ENCODE measurements around the gene DYNC1I1. TPM values are rescaled to one million over a fixed set of nuclear protein-coding genes. Genes with fewer than 3 reads are reported as not detected.

DYNC1I1 gene
- total RNA-seq, 1 experiment from 2014 or later, result 3.2 TPM

GRCh38 chr7:96055717-96056116 lies 283.4 kb downstream of the DYNC1I1 start:
- no peak overlapping the region for H2AFZ ChIP-seq (ENCODE audit: low read length)
- no peak overlapping the region for H4K91ac ChIP-seq (ENCODE audit: insufficient read length, low read depth, low read length)
- H3K23me2 ChIP-seq (ENCODE audit: insufficient read length, low read depth, low read length, poor library complexity, severe bottlenecking), result no peaks in the 10 kb centered on the region
- H2BK120ac ChIP-seq (ENCODE audit: low read depth, low read length, poor library complexity, severe bottlenecking), result no peak overlapping the region
- no peak overlapping the region for H4K5ac ChIP-seq (ENCODE audit: insufficient read length, low read depth, low read length)
- Mint-ChIP-seq H3K4me1 (peaks cover 0 to under 1% of the 10 kb centered on the region in 2 experiments; a peak in 1 of 4 replicates), H3K9me3 (no peaks in the 10 kb centered on the region), H3K27ac (no peak overlapping the region), H3K36me3 (ENCODE audit: insufficient read depth in 1 of 3, low read depth in 3 of 3) (no peaks in the 10 kb centered on the region), H3K4me3 (no peak overlapping the region), H3K27me3 (ENCODE audit: low read depth) (0 out of 2 replicates have a peak, but pooled peaks cover under 1% of the 10 kb centered on the region)
- no peak overlapping the region for H3T11ph ChIP-seq (ENCODE audit: low read length)
- H2BK5ac ChIP-seq (ENCODE audit: insufficient read length, low read length), result no peak overlapping the region
- no peaks in the 10 kb centered on the region for H4K20me1 ChIP-seq (ENCODE audit: control insufficient read depth, insufficient read depth, insufficient read length)
- H3K14ac ChIP-seq (ENCODE audit: insufficient read depth, low read length), result no peak overlapping the region
- H3K9ac ChIP-seq (ENCODE audit: extremely low read depth, insufficient read length, low read length), result no peak overlapping the region
- no peak overlapping the region for H3K23ac ChIP-seq (ENCODE audit: insufficient read length, low read depth, low read length)
- no peaks in the 10 kb centered on the region for H3K4me1 ChIP-seq (ENCODE audit: insufficient read depth, low read length)
- H2BK20ac ChIP-seq (ENCODE audit: low read depth, low read length, poor library complexity, severe bottlenecking), result no peak overlapping the region
- no peak overlapping the region for H4K8ac ChIP-seq (replicated peaks; ENCODE audit: insufficient read length, low read depth, low read length)
- no peaks in the 10 kb centered on the region for H3K9me3 ChIP-seq (ENCODE audit: control insufficient read depth, low read depth, low read length)
- no peaks in the 10 kb centered on the region for H3K27me3 ChIP-seq (ENCODE audit: insufficient read depth, low read length)
- no peak overlapping the region for H2AK5ac ChIP-seq (ENCODE audit: insufficient read length, low read length)
- no peak overlapping the region for H3K27ac ChIP-seq (ENCODE audit: insufficient read length, low read depth, low read length)
- no peaks in the 10 kb centered on the region for H3K79me1 ChIP-seq (ENCODE audit: insufficient read depth, low read depth, low read length, poor library complexity, severe bottlenecking)
- no peak overlapping the region for H3K4ac ChIP-seq (ENCODE audit: low read depth, low read length)
- H3K79me2 ChIP-seq (ENCODE audit: insufficient read depth, low read length), result no peaks in the 10 kb centered on the region
- no peak overlapping the region for H3K4me2 ChIP-seq (ENCODE audit: insufficient read depth, insufficient read length, low read length)
- H3K56ac ChIP-seq (ENCODE audit: insufficient read length, low read depth, low read length), result no peak overlapping the region
- WGBS (ENCODE audit: extremely low coverage, insufficient read length, low lambda C conversion rate), result no CpG with 5 or more reads among the region's 1 CpG
- TF ChIP-seq, protein P1, sequence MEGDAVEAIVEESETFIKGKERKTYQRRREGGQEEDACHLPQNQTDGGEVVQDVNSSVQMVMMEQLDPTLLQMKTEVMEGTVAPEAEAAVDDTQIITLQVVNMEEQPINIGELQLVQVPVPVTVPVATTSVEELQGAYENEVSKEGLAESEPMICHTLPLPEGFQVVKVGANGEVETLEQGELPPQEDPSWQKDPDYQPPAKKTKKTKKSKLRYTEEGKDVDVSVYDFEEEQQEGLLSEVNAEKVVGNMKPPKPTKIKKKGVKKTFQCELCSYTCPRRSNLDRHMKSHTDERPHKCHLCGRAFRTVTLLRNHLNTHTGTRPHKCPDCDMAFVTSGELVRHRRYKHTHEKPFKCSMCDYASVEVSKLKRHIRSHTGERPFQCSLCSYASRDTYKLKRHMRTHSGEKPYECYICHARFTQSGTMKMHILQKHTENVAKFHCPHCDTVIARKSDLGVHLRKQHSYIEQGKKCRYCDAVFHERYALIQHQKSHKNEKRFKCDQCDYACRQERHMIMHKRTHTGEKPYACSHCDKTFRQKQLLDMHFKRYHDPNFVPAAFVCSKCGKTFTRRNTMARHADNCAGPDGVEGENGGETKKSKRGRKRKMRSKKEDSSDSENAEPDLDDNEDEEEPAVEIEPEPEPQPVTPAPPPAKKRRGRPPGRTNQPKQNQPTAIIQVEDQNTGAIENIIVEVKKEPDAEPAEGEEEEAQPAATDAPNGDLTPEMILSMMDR (conservative IDR thresholded peaks at IDR 0.05), result no peak
- DNase-seq, result no peak
- H2BK12ac ChIP-seq (ENCODE audit: insufficient read length, low read depth, low read length), result no peak overlapping the region
- no peak overlapping the region for H3K18ac ChIP-seq (ENCODE audit: insufficient read length, low read depth, low read length)
- no peak overlapping the region for H2BK15ac ChIP-seq (ENCODE audit: low read depth, low read length)
